K562 (cell line): ENCODE data around the gene MDP1. TPM values are rescaled to one million over a fixed set of nuclear protein-coding genes. Genes with fewer than 3 reads are reported as not detected.

Experiments
- ATAC-seq: fragments of 200-7000 bp; cut with Tn5 transposase; 3 replicates; pipeline ENCODE4 v1.9.1; 2020; ENCODE audit warnings: moderate library complexity
- BruUV-seq: library from RNA; stranded (reverse); fragments of 400-500 nt; replicated peaks from 2 replicates; lab custom pipeline; 2021; lab: Mats Ljungman, UMichigan
- CTCF ChIA-PET: fragments of 300-600 bp; formaldehyde crosslinking; extraction: SDS; loops from one replicate; lab custom pipeline; 2021; ENCODE audit warnings: low intra/inter-chr PET ratio; lab: Yijun Ruan, JAX
- POLR2A ChIA-PET: fragments of 300-600, 350-650 bp; sonication (Branson Sonifier 250); formaldehyde crosslinking; extraction: SDS; loops from one replicate; lab custom pipeline; 2021; ENCODE audit warnings: antibody characterized with exemption, inconsistent platforms; lab: Yijun Ruan, JAX
- DNase-seq, 4 experiments: peaks; one replicate each; pipeline versions ENCODE4 v3.0.0 to v3.0.0-alpha.2; 2011 to 2018; ENCODE audit warnings: low spot score in 3 of 4, mixed read lengths in 3 of 4; ENCODE audit errors: extremely low read depth in 1 of 4
- FAIRE-seq: peaks from 2 replicates; lab custom pipeline; 2011; peaks lifted over from hg19 to GRCh38; lab: Jason Lieb, UNC
- H2AFZ ChIP-seq: 2 replicates; pipeline ENCODE4 v1.6.0; 2011; ENCODE audit warnings: low read depth, low read length, control low read depth, inconsistent platforms
- H3K27ac ChIP-seq: fragments of 200-600 bp; 3 replicates; pipeline ENCODE4 v1.8.0; 2011; ENCODE audit warnings: low read depth, mild to moderate bottlenecking, control low read depth, inconsistent platforms, low read length, moderate library complexity, mixed read lengths; ENCODE audit errors: extremely low read depth
- H3K27me3 ChIP-seq, 2 experiments: fragments of 300-600 bp in 1 of 2; 2 replicates in 1 of 2; 3 replicates in 1 of 2; pipeline versions ENCODE4 v1.6.0 to v1.8.0; 2011; ENCODE audit warnings: inconsistent platforms in 2 of 2, low read length in 2 of 2, mild to moderate bottlenecking in 1 of 2, mixed read lengths in 1 of 2, moderate library complexity in 1 of 2; ENCODE audit not compliant: control insufficient read depth in 2 of 2, insufficient read depth in 2 of 2
- H3K36me3 ChIP-seq: fragments of 300-600 bp; 3 replicates; pipeline ENCODE4 v1.8.0; 2011; ENCODE audit warnings: mild to moderate bottlenecking, low read length, inconsistent platforms; ENCODE audit not compliant: control insufficient read depth, insufficient read depth
- H3K4me1 ChIP-seq, 2 experiments: fragments of 200-600 bp in 1 of 2; replicated peaks in 1 of 2; 2 replicates in 1 of 2; 3 replicates in 1 of 2; pipeline versions ENCODE4 v1.5.1 to v1.8.0; 2011; ENCODE audit warnings: inconsistent platforms in 2 of 2, low read length in 2 of 2, mild to moderate bottlenecking in 1 of 2, mixed read lengths in 1 of 2, moderate library complexity in 1 of 2; ENCODE audit not compliant: control insufficient read depth in 2 of 2, insufficient read depth in 2 of 2
- H3K4me2 ChIP-seq: 2 replicates; pipeline ENCODE4 v1.6.1; 2011; ENCODE audit warnings: low read length, control low read depth, inconsistent platforms, mixed read lengths; ENCODE audit not compliant: insufficient read depth
- H3K4me3 ChIP-seq: fragments of 200-600 bp; sonication (generic), shearing (Covaris generic); 2 replicates; pipeline ENCODE4 v1.5.1; 2016; ENCODE audit warnings: control low read depth, inconsistent platforms
- H3K79me2 ChIP-seq: fragments of 200-600 bp; 3 replicates; pipeline ENCODE4 v1.8.0; 2011; ENCODE audit warnings: low read length, inconsistent platforms; ENCODE audit not compliant: control insufficient read depth, insufficient read depth
- H3K9ac ChIP-seq, 2 experiments: 2 replicates each; pipeline versions ENCODE4 v1.6.0 to v1.6.1; 2011; ENCODE audit warnings: low read depth in 2 of 2, low read length in 2 of 2, control low read depth in 1 of 2, inconsistent platforms in 1 of 2, mild to moderate bottlenecking in 1 of 2, mixed read lengths in 1 of 2; ENCODE audit not compliant: insufficient read depth in 1 of 2
- H3K9me1 ChIP-seq: one replicate; pipeline ENCODE4 v1.6.0; 2011; ENCODE audit warnings: inconsistent platforms, mild to moderate bottlenecking, low read length, moderate library complexity; ENCODE audit not compliant: control insufficient read depth, insufficient read depth
- H3K9me3 ChIP-seq: replicated peaks from 2 replicates; pipeline ENCODE4 v1.5.1; 2011; ENCODE audit warnings: low read depth, low read length, inconsistent platforms; ENCODE audit not compliant: control insufficient read depth, insufficient read depth
- H4K20me1 ChIP-seq: replicated peaks from 2 replicates; pipeline ENCODE4 v1.6.1; 2011; ENCODE audit warnings: low read length, inconsistent platforms, mixed read lengths; ENCODE audit not compliant: control insufficient read depth, insufficient read depth
- HOXB6 ChIP-seq: fragments of 250-450 bp; sonication (Bioruptor Pico); IDR thresholded peaks from 2 replicates; pipeline ENCODE4 v1.5.1; 2022; ENCODE audit warnings: mild to moderate bottlenecking, borderline replicate concordance
- MCM2 ChIP-seq: fragments of 450-650 bp; IDR thresholded peaks from 2 replicates; pipeline ENCODE4 v1.6.1; 2017; ENCODE audit warnings: low read depth, mild to moderate bottlenecking
- PHF21A ChIP-seq: fragments of 450-650 bp; IDR thresholded peaks from 2 replicates; pipeline ENCODE4 v1.6.1; 2017; ENCODE audit warnings: low read depth, borderline replicate concordance
- SRSF1 ChIP-seq: fragments of 200-400 bp; formaldehyde crosslinking; IDR thresholded peaks from 2 replicates; pipeline ENCODE4 v1.6.1; 2017; ENCODE audit warnings: mild to moderate bottlenecking, low read depth, low read length, moderate library complexity
- TARDBP ChIP-seq: fragments of 450-650 bp; IDR thresholded peaks from 2 replicates; pipeline ENCODE4 v1.6.1; 2016
- ZNF146 ChIP-seq: IDR thresholded peaks from one replicate; pipeline ENCODE4 v1.6.1; 2018; ENCODE audit warnings: missing compliant biosample characterization; ENCODE audit not compliant: unreplicated experiment
- ZNF165 ChIP-seq: fragments of 250-450 bp; sonication (Bioruptor Pico); IDR thresholded peaks from 2 replicates; pipeline ENCODE4 v1.4.0; 2020; ENCODE audit warnings: borderline replicate concordance
- WGBS: fragments of 100-300 bp; shearing (Covaris generic); methylation state at CpG from one replicate; pipeline ENCODE4 v1.1.6; 2016; ENCODE audit warnings: low coverage, mixed read lengths; ENCODE audit not compliant: insufficient coverage; ENCODE audit errors: missing lambda C conversion rate; 5-methylcytosine and 5-hydroxymethylcytosine counted together
- in situ Hi-C: fragments of 300-500 bp; cut with MboI; formaldehyde crosslinking; loops from 4 replicates; pipeline ENCODE4 v1.15.0; 2018; ENCODE audit warnings: inconsistent platforms, mixed read lengths
- intact Hi-C: fragments of 100-400 bp; cut with micrococcal nuclease; formaldehyde crosslinking; loops from 2 replicates; pipeline ENCODE4 v1.14.2; 2022
- polyA plus RNA-seq, 8 experiments: library from polyadenylated mRNA; depleted of rRNA in 4 of 8; stranded (reverse) in 5 of 8; unstranded in 3 of 8; fragments of >200 nt; fragmentation: Nextera tagmentation in 2 of 8; fragmentation: Illumina TruSeq in 1 of 8; extraction: Ambion mirVana in 2 of 8; extraction: Trizol in 1 of 8; gene quantifications; 2 replicates each; pipeline versions ENCODE4 v1.2.1 to v1.2.3, GENCODE V29; 2011 to 2014; ENCODE audit warnings: inconsistent platforms in 1 of 8, missing spikeins in 1 of 8
- total RNA-seq, 7 experiments: library from RNA; depleted of rRNA in 6 of 7; stranded (reverse); fragments of >200 nt in 6 of 7; fragmentation: Illumina TruSeq in 2 of 7; extraction: Trizol in 2 of 7; gene quantifications; 2 replicates each; pipeline versions ENCODE4 v1.2.1 to v1.2.3, GENCODE V29; 2011 to 2021; ENCODE audit warnings: low replicate concordance in 1 of 7
- TF ChIP-seq, protein P1 (sequence below): fragments of 450-650 bp; IDR thresholded peaks from 2 replicates; pipeline ENCODE4 v1.7.1; 2018; ENCODE audit warnings: mild to moderate bottlenecking, low read depth; ENCODE audit not compliant: partially characterized antibody

MDP1 gene
- total and polyA plus RNA-seq, 9 of the 15 experiments (the other 6 are each of a cell fraction or from before 2014, with no cell fraction given): 2.7 to 29.6 (median 11.0) TPM

DNA sequence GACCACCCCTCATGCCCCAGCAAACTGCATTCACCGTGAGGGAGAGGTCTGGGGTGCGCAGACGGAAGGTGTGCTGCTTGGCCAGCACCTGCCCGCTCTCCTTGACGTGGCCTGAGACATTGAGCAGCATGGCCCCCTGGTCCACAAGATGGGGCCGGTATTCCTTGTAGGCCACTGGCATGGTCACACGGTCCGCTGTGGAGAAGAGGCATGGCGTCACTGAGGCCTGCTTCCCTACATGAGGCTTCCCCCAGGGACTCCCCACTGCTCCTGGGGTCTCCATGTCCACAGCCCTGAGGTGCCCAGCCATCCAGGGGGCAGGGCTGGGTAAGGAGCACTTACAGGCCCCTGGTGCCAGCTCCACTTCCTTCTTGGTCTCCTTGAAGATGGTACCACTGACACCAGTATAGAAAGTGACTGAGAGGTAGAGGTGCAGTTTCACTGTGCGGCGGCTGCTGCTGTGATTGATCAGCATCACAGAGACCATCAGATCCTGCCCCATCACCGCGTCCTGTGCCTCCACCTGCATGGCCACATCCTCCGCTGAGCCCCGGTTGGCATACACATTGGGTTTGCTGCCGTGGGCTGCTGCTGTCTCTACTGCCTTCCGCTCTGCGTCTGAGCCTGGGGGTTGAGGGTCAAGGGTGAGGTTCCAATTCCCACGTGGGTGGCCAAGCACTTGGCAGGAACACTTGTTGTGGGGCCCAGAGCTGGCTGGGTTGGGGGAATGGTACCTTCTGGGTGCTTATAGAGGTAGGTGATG lies 38.9 kb upstream of the MDP1 start:
- Histone ChIP-seq H2AFZ (no peak overlapping the region), H3K9me1 (no peaks in the 10 kb centered on the region), H3K9me3 (no peaks in the 10 kb centered on the region), H3K27me3 (no peaks in the 10 kb centered on the region), H3K27ac (no peak overlapping the region), H3K4me2 (no peak overlapping the region), H3K4me3 (no peak overlapping the region), H3K9ac (0 out of 4 replicates have a peak overlapping the region, but pooled peaks of 1 of the 2 experiments have one; percentile 13), H3K4me1 (peaks cover 22 to 41% of the 10 kb centered on the region in 2 experiments; a peak in 4 of 5 replicates), H3K36me3 (no peaks in the 10 kb centered on the region; the same call in 1 of the 3 replicates), H4K20me1 (no peaks in the 10 kb centered on the region)
- intact Hi-C loops (no loop called here), in situ Hi-C loops (no loop called here)
- BruUV-seq: no TSS peak
- 88% methylated on average over 15 of the region's 19 CpGs for WGBS
- DNase-seq (no peak), FAIRE-seq (no peak), ATAC-seq (no peak)
- ChIA-PET POLR2A (interaction anchor here (0.7 kb wide), 1 partner anchor 13 kb away, joined by 3 read pairs; no protein-coding TSS in a partner anchor), CTCF (no interaction called here)
- no peak for TF ChIP-seq TARDBP
- TF ChIP-seq PHF21A: no peak
- TF ChIP-seq ZNF165 (CRISPR knock-in tag): no peak
- TF ChIP-seq HOXB6 (CRISPR knock-in tag): no peak
- TF ChIP-seq MCM2: no peak
- no peak for TF ChIP-seq SRSF1
- TF ChIP-seq, protein P1, sequence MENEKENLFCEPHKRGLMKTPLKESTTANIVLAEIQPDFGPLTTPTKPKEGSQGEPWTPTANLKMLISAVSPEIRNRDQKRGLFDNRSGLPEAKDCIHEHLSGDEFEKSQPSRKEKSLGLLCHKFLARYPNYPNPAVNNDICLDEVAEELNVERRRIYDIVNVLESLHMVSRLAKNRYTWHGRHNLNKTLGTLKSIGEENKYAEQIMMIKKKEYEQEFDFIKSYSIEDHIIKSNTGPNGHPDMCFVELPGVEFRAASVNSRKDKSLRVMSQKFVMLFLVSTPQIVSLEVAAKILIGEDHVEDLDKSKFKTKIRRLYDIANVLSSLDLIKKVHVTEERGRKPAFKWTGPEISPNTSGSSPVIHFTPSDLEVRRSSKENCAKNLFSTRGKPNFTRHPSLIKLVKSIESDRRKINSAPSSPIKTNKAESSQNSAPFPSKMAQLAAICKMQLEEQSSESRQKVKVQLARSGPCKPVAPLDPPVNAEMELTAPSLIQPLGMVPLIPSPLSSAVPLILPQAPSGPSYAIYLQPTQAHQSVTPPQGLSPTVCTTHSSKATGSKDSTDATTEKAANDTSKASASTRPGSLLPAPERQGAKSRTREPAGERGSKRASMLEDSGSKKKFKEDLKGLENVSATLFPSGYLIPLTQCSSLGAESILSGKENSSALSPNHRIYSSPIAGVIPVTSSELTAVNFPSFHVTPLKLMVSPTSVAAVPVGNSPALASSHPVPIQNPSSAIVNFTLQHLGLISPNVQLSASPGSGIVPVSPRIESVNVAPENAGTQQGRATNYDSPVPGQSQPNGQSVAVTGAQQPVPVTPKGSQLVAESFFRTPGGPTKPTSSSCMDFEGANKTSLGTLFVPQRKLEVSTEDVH: no peak
- TF ChIP-seq ZNF146: no peak
- TF ChIP-seq, all 486 proteins: peak for 0
- no peaks in the 10 kb centered on the region for H3K79me2 ChIP-seq
